Activated T-helper 2 cell treated with anti-CD3 and anti-CD28 coated beads, Interferon-gamma antibody, Interleukin-2, Interleukin-4, amounts not matched to agents 10 μg/mL and 5 μg/mL and 100 μg/mL, durations not matched to agents 14 hours and 24 hours and 36 hours (primary cell): ENCODE measurements around the gene PITPNC1. TPM values are rescaled to one million over a fixed set of nuclear protein-coding genes. Genes with fewer than 3 reads are reported as not detected.
"Not testable (repeated sequence)": the region's sequence is repeated elsewhere in the genome, so short reads cannot be mapped to it uniquely, and the experiment has no call there.

ENCODE experiments used
- DNase-seq: peaks from one replicate; pipeline ENCODE4 v3.0.0; 2021; ENCODE audit warnings: low spot score
- H3K27ac Mint-ChIP-seq: one replicate; pipeline ENCODE4 v1.8.0; 2021; ENCODE audit warnings: mixed read lengths
- H3K27me3 Mint-ChIP-seq: one replicate; pipeline ENCODE4 v1.8.0; 2021; ENCODE audit warnings: low read depth, mixed read lengths
- H3K36me3 Mint-ChIP-seq: one replicate; pipeline ENCODE4 v1.8.0; 2021; ENCODE audit warnings: low read depth, mixed read lengths
- H3K4me1 Mint-ChIP-seq: one replicate; pipeline ENCODE4 v1.8.0; 2021; ENCODE audit warnings: low read depth, mixed read lengths
- H3K4me3 Mint-ChIP-seq: one replicate; pipeline ENCODE4 v1.8.0; 2021; ENCODE audit warnings: low read depth, mild to moderate bottlenecking, moderate library complexity, mixed read lengths
- H3K9me3 Mint-ChIP-seq: one replicate; pipeline ENCODE4 v1.8.0; 2021; ENCODE audit warnings: mixed read lengths
- intact Hi-C: fragments of 100-400 bp; cut with micrococcal nuclease; formaldehyde crosslinking; loops from one replicate; pipeline ENCODE4 v1.15.1; 2023
- total RNA-seq: library from RNA; stranded (reverse); gene quantifications from 2 replicates; pipeline ENCODE4 v1.2.3, GENCODE V29; 2022

PITPNC1 gene
- total RNA-seq, 1 donor from 2014 or later = 11.2 TPM

- H3K36me3 Mint-ChIP-seq = no peaks in the 10 kb centered on the region
- no peak for DNase-seq
- no peaks in the 10 kb centered on the region for H3K27me3 Mint-ChIP-seq
- peak overlapping the region; percentile 20 for H3K4me3 Mint-ChIP-seq
- intact Hi-C loops = no loop called here
- peak overlapping the region; percentile 63 for H3K27ac Mint-ChIP-seq
- H3K4me1 Mint-ChIP-seq = peaks cover 53% of the 10 kb centered on the region
- H3K9me3 Mint-ChIP-seq = no peaks in the 10 kb centered on the region
Observed at GRCh38 chr17:67479148-67479547, 102.1 kb downstream of the PITPNC1 start.

- H3K27me3 Mint-ChIP-seq, H3K9me3 Mint-ChIP-seq, intact Hi-C loops, H3K36me3 Mint-ChIP-seq, H3K4me3 Mint-ChIP-seq, H3K27ac Mint-ChIP-seq, DNase-seq: not testable (repeated sequence)
- H3K4me1 Mint-ChIP-seq = peaks cover 35% of the 10 kb centered on the region
Observed at GRCh38 chr17:67480959-67481358, 103.9 kb downstream of the PITPNC1 start.

GRCh38 chr17:67481808-67482207 lies 104.7 kb downstream of the PITPNC1 start:
- intact Hi-C loops = no loop called here
- no peak for DNase-seq
- Mint-ChIP-seq H3K27me3 (no peaks in the 10 kb centered on the region), H3K4me1 (peaks cover 32% of the 10 kb centered on the region), H3K9me3 (no peaks in the 10 kb centered on the region), H3K36me3 (no peaks in the 10 kb centered on the region), H3K27ac (peak overlapping the region; percentile 55), H3K4me3 (no peak overlapping the region)

- H3K27me3 Mint-ChIP-seq = no peaks in the 10 kb centered on the region
Observed at GRCh38 chr17:67482764-67483163, 105.7 kb downstream of the PITPNC1 start.

GRCh38 chr17:67484261-67484660 lies 107.2 kb downstream of the PITPNC1 start:
- H3K9me3 Mint-ChIP-seq = no peaks in the 10 kb centered on the region
- no peak overlapping the region for H3K27ac Mint-ChIP-seq
- no peaks in the 10 kb centered on the region for H3K36me3 Mint-ChIP-seq

More at GRCh38 chr17:67482764-67483163, 105.7 kb downstream of the PITPNC1 start:
- intact Hi-C loops = no loop called here
- Mint-ChIP-seq H3K4me1 (peaks cover 27% of the 10 kb centered on the region), H3K36me3 (no peaks in the 10 kb centered on the region), H3K27ac (no peak overlapping the region), H3K9me3 (no peaks in the 10 kb centered on the region), H3K4me3 (no peak overlapping the region)
- no peak for DNase-seq

GRCh38 chr17:67485666-67486065 lies 108.6 kb downstream of the PITPNC1 start:
- intact Hi-C loops = no loop called here
- Mint-ChIP-seq H3K4me1 (peaks cover 12% of the 10 kb centered on the region), H3K4me3 (no peak overlapping the region), H3K9me3 (no peaks in the 10 kb centered on the region), H3K27ac (no peak overlapping the region), H3K27me3 (no peaks in the 10 kb centered on the region), H3K36me3 (no peaks in the 10 kb centered on the region)
- DNase-seq = no peak

More at GRCh38 chr17:67484261-67484660, 107.2 kb downstream of the PITPNC1 start:
- Mint-ChIP-seq H3K27me3 (no peaks in the 10 kb centered on the region), H3K4me3 (no peak overlapping the region), H3K4me1 (peaks cover 14% of the 10 kb centered on the region)
- intact Hi-C loops = no loop called here
- no peak for DNase-seq

- Mint-ChIP-seq H3K27ac (no peak overlapping the region), H3K9me3 (no peaks in the 10 kb centered on the region), H3K27me3 (peaks cover 2% of the 10 kb centered on the region), H3K4me1 (peaks cover 3% of the 10 kb centered on the region), H3K4me3 (no peak overlapping the region), H3K36me3 (no peaks in the 10 kb centered on the region)
- no peak for DNase-seq
- intact Hi-C loops = no loop called here
Observed at GRCh38 chr17:67487506-67487905, 110.4 kb downstream of the PITPNC1 start.

- H3K9me3 Mint-ChIP-seq = no peaks in the 10 kb centered on the region
- H3K27ac Mint-ChIP-seq = no peak overlapping the region
- no peak for DNase-seq
- intact Hi-C loops = no loop called here
- H3K36me3 Mint-ChIP-seq = no peaks in the 10 kb centered on the region
- H3K4me1 Mint-ChIP-seq = no peaks in the 10 kb centered on the region
- peaks cover 2% of the 10 kb centered on the region for H3K27me3 Mint-ChIP-seq
- H3K4me3 Mint-ChIP-seq = no peak overlapping the region
Observed at GRCh38 chr17:67488161-67488560, 111.1 kb downstream of the PITPNC1 start.

GRCh38 chr17:67488768-67489167 lies 111.7 kb downstream of the PITPNC1 start:
- H3K4me1 Mint-ChIP-seq = no peaks in the 10 kb centered on the region

GRCh38 chr17:67489273-67489672 lies 112.2 kb downstream of the PITPNC1 start:
- Mint-ChIP-seq H3K27ac (no peak overlapping the region), H3K27me3 (peaks cover 2% of the 10 kb centered on the region), H3K9me3 (no peaks in the 10 kb centered on the region), H3K36me3 (no peaks in the 10 kb centered on the region), H3K4me1 (no peaks in the 10 kb centered on the region), H3K4me3 (no peak overlapping the region)
- intact Hi-C loops = no loop called here
- DNase-seq = no peak

More at GRCh38 chr17:67488768-67489167, 111.7 kb downstream of the PITPNC1 start:
- Mint-ChIP-seq H3K9me3 (no peaks in the 10 kb centered on the region), H3K4me3 (no peak overlapping the region), H3K27ac (no peak overlapping the region), H3K27me3 (peaks cover 2% of the 10 kb centered on the region), H3K36me3 (no peaks in the 10 kb centered on the region)
- intact Hi-C loops = no loop called here
- no peak for DNase-seq

- intact Hi-C loops = no loop called here
- Mint-ChIP-seq H3K27me3 (peaks cover 2% of the 10 kb centered on the region), H3K4me1 (no peaks in the 10 kb centered on the region), H3K36me3 (no peaks in the 10 kb centered on the region), H3K27ac (no peak overlapping the region), H3K4me3 (no peak overlapping the region), H3K9me3 (no peaks in the 10 kb centered on the region)
- no peak for DNase-seq
Observed at GRCh38 chr17:67490471-67490870, 113.4 kb downstream of the PITPNC1 start.

GRCh38 chr17:67491009-67491680 lies 114.1 kb downstream of the PITPNC1 start:
- no peak for DNase-seq

GRCh38 chr17:67491681-67492024 lies 114.6 kb downstream of the PITPNC1 start:
- H3K27me3 Mint-ChIP-seq = peaks cover 2% of the 10 kb centered on the region
- H3K4me1 Mint-ChIP-seq = no peaks in the 10 kb centered on the region
- no peaks in the 10 kb centered on the region for H3K36me3 Mint-ChIP-seq
- DNase-seq = no peak
- no peaks in the 10 kb centered on the region for H3K9me3 Mint-ChIP-seq
- intact Hi-C loops = no loop called here
- no peak overlapping the region for H3K27ac Mint-ChIP-seq
- H3K4me3 Mint-ChIP-seq = no peak overlapping the region

More at GRCh38 chr17:67491009-67491680, 114.1 kb downstream of the PITPNC1 start:
- H3K9me3 Mint-ChIP-seq = no peaks in the 10 kb centered on the region
- H3K4me1 Mint-ChIP-seq = no peaks in the 10 kb centered on the region
- H3K4me3 Mint-ChIP-seq = no peak overlapping the region
- H3K27ac Mint-ChIP-seq = no peak overlapping the region
- intact Hi-C loops = no loop called here
- peaks cover 2% of the 10 kb centered on the region for H3K27me3 Mint-ChIP-seq
- H3K36me3 Mint-ChIP-seq = no peaks in the 10 kb centered on the region
